NT2/D1 (cell line): Measurements from ENCODE around the gene UNC45A.
"Not testable (repeated sequence)": the region's sequence is repeated elsewhere in the genome, so short reads cannot be mapped to it uniquely, and the experiment has no call there.

Experiments used
- DNase-seq: peaks from one replicate; pipeline ENCODE4 v3.0.0-alpha.2; 2011; ENCODE audit warnings: low read depth, low spot score
- H3K27me3 ChIP-seq: 2 replicates; pipeline ENCODE4 v1.6.0; 2011; ENCODE audit warnings: mild to moderate bottlenecking; ENCODE audit not compliant: insufficient read length, insufficient read depth
- H3K36me3 ChIP-seq: 2 replicates; pipeline ENCODE4 v1.6.1; 2011; ENCODE audit warnings: mild to moderate bottlenecking, low read length, mixed read lengths; ENCODE audit not compliant: insufficient read depth, insufficient read length
- H3K4me1 ChIP-seq: 2 replicates; pipeline ENCODE4 v1.5.1; 2011; ENCODE audit not compliant: insufficient read depth, insufficient read length
- H3K4me3 ChIP-seq: 2 replicates; pipeline ENCODE4 v1.5.1; 2011; ENCODE audit warnings: low read depth; ENCODE audit not compliant: insufficient read length
- H3K9ac ChIP-seq: 2 replicates; pipeline ENCODE4 v1.6.0; 2011; ENCODE audit warnings: low read depth; ENCODE audit not compliant: insufficient read length
- H3K9me3 ChIP-seq: 2 replicates; pipeline ENCODE4 v1.5.1; 2011; ENCODE audit warnings: mild to moderate bottlenecking, low read length; ENCODE audit not compliant: insufficient read depth
- SUZ12 ChIP-seq: IDR thresholded peaks from 2 replicates; pipeline ENCODE4 v1.6.1; 2011; ENCODE audit not compliant: insufficient read length, insufficient read depth; ENCODE audit errors: extremely low read depth
- YY1 ChIP-seq: IDR thresholded peaks from 2 replicates; pipeline ENCODE4 v1.6.1; 2011; ENCODE audit not compliant: insufficient read length, insufficient read depth
- ZNF274 ChIP-seq: IDR thresholded peaks from 2 replicates; pipeline ENCODE4 v1.6.1; 2011; ENCODE audit warnings: mild to moderate bottlenecking, low read depth, low read length

The UNC45A gene

DNA sequence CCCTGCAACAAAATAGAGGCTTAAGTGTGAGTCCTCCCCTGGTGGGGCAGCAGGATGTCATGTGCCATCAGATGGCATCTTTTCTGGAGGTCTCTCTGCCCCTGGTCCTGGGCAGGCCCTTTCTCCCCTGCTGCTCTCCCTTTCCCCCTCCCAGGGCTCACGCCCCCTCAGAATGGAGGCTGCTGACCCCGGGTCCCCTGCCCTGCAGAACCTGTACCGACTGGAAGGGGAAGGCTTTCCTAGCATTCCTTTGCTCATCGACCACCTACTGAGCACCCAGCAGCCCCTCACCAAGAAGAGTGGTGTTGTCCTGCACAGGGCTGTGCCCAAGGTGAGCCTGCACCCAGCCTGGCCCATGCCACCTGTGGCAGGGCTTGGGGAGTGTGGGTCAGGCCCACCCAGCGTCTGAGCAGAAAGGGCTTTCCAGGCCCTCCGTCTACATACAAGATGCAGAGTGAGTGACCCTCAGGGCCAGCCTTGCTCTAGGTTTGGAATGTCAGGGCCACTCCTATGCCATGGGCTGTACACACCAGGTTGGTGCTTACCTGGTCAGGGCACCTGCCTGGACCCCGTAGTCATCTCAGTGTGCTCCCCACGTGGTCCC is 43.6 kb upstream of the UNC45A start:
- DNase-seq: no peak
- H3K4me1 ChIP-seq: peaks cover 10% of the 10 kb centered on the region
- no peak overlapping the region for H3K4me3 ChIP-seq
- no peaks in the 10 kb centered on the region for H3K9me3 ChIP-seq
- H3K27me3 ChIP-seq: no peaks in the 10 kb centered on the region
- H3K36me3 ChIP-seq: peaks cover 86% of the 10 kb centered on the region
- no peak overlapping the region for H3K9ac ChIP-seq
- TF ChIP-seq SUZ12: no peak
- no peak for TF ChIP-seq ZNF274
- TF ChIP-seq YY1: no peak

DNA sequence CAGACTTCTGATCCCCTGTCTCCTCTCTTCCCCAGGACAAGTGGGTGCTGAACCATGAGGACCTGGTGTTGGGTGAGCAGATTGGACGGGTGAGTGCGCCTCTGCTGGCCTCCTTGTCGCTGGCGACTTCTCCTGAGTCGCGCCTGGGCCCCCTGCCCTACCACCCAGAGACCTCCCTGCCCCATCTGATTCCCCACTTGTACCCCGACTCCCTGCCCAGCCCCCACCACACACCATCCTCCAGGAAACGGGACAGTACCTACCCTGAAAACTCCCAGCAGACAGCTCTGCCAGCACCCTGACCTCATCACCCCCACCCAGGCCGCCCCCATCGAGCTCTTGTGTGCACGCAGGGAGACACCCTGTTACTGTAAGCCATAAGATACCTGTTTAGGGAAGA is 43.1 kb upstream of the UNC45A start:
- Histone ChIP-seq H3K9ac (no peak overlapping the region), H3K36me3 (peaks cover 83% of the 10 kb centered on the region)
- TF ChIP-seq ZNF274 (no peak), YY1 (no peak), SUZ12 (no peak)

DNA sequence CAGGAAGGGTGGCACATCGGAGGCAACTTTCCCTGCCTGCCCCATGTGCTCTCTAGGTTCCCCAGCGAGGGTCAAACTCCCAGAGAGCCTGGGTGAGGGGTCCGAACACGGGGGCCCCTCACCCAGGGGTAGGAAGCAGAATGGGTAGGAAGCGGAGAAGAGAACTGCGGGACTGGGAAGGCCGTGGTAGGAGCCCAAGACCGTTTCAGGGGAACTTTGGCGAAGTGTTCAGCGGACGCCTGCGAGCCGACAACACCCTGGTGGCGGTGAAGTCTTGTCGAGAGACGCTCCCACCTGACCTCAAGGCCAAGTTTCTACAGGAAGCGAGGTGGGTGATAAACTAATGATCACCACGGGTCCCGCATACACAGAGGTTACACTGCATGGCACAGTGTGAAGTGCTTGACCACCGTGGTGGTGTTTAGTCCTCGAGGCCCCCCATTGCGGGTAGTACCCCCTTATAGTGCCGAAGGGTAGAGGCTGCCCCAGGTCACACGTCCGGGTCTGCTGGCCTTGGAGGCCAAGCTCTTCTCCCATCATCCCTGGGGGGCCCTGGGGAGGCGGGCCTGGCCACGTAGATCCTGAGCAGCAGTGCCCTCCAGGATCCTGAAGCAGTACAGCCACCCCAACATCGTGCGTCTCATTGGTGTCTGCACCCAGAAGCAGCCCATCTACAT is 42.4 kb upstream of the UNC45A start:
- Histone ChIP-seq H3K9ac (no peak overlapping the region), H3K4me3 (no peak overlapping the region), H3K27me3 (no peaks in the 10 kb centered on the region), H3K4me1 (peaks cover 10% of the 10 kb centered on the region), H3K36me3 (peaks cover 77% of the 10 kb centered on the region), H3K9me3 (no peaks in the 10 kb centered on the region)
- DNase-seq: no peak
- TF ChIP-seq YY1 (no peak), ZNF274 (no peak), SUZ12 (no peak)

More for the DNA sequence above, 43.1 kb upstream of the UNC45A start:
- Histone ChIP-seq H3K9me3 (no peaks in the 10 kb centered on the region), H3K4me3 (no peak overlapping the region), H3K4me1 (peaks cover 10% of the 10 kb centered on the region), H3K27me3 (no peaks in the 10 kb centered on the region)
- no peak for DNase-seq

GRCh38 chr15:90893175-90894090 is 41.7 kb upstream of the UNC45A start:
- Histone ChIP-seq H3K4me3 (no peak overlapping the region), H3K9me3 (no peaks in the 10 kb centered on the region), H3K9ac (no peak overlapping the region), H3K27me3 (no peaks in the 10 kb centered on the region), H3K36me3 (peaks cover 70% of the 10 kb centered on the region), H3K4me1 (peaks cover 10% of the 10 kb centered on the region)
- no peak for DNase-seq
- no peak for TF ChIP-seq YY1
- TF ChIP-seq SUZ12: no peak
- no peak for TF ChIP-seq ZNF274

DNA sequence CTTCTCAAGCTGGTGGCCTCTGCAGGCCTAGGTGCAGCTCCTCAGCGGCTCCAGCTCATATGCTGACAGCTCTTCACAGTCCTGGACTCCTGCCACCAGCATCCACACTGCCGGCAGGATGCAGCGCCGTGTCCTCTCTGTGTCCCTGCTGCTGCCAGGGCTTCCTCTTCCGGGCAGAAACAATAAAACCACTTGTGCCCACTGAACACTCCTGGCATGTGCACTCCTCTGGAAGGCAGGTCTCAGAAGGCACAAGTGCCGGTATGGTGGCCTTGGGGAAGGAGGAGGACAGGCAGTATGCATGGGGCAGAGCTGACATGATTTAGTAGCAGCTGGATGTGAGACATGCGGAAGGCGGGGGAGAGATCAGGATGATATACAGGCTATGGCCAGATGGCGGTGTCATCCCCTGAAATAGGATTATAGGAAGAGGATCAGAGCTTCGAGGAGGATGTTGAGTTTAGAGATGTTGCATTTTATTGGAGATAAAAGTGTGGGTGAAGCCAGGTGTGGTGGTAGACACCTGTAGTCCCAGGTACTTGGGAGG is 39.4 kb upstream of the UNC45A start:
- peaks cover 53% of the 10 kb centered on the region for H3K36me3 ChIP-seq
- no peak overlapping the region for H3K9ac ChIP-seq
- H3K4me3 ChIP-seq: no peak overlapping the region
- H3K9me3 ChIP-seq: no peaks in the 10 kb centered on the region
- TF ChIP-seq YY1 (no peak), SUZ12 (no peak), ZNF274 (no peak)
- no peak for DNase-seq
- H3K4me1 ChIP-seq: peaks cover 3% of the 10 kb centered on the region
- H3K27me3 ChIP-seq: no peaks in the 10 kb centered on the region

DNA sequence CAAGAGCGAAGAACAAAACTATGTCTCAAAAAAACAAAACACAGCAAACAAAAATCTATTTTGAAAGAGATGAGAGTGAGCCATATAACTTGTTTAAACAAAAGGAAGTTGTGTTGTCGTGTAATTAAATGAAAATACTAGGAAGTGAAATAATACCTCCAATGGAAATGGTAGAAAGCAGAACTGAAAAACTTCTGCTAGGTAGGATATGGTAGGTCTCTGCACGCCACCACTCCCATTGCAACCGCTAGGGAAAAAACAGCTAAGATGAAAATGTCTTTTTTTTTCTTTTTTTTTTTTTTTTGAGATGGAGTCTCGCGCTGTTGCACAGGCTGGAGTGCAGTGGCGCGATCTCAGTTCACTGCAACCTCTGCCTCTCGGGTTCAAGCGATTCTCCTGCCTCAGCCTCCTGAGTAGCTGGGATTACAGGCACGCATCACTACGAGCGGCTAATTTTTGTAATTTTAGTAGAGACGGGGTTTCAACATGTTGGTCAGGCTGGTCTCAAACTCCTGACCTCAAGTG is 37.9 kb upstream of the UNC45A start:
- H3K9me3 ChIP-seq, H3K27me3 ChIP-seq, H3K4me1 ChIP-seq, H3K4me3 ChIP-seq, DNase-seq, H3K9ac ChIP-seq: not testable (repeated sequence)
- peaks cover 37% of the 10 kb centered on the region for H3K36me3 ChIP-seq
